T-helper 2 cell (primary cell): ENCODE data around the gene CLIP3.
"Not testable (repeated sequence)": the region's sequence is repeated elsewhere in the genome, so short reads cannot be mapped to it uniquely, and the experiment has no call there.

Experiments
- DNase-seq, 5 experiments: peaks; one replicate each; pipeline versions ENCODE4 v3.0.0 to v3.0.0-alpha.2; 2012 to 2022

The CLIP3 gene

DNA sequence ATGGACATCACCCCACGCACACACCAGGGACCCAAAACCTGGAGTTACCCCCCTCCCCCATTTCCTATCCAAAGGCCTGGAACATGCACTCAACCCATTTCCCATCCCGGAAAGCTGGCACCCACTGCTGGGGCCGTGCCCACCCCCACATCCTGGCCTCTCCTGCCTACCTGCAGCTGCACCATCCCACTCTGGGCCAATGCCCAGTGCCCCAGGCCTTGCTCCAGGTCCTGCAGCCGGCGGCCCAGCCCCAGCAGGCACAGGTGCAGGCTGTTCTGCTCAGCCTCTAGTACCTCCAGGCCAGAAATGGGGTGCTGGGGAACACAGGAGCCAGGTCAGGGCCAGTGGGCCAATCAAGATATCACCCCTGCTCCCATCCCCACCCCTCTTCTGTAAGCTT, 25.7 kb downstream of the CLIP3 start:
- DNase-seq = no peak

DNA sequence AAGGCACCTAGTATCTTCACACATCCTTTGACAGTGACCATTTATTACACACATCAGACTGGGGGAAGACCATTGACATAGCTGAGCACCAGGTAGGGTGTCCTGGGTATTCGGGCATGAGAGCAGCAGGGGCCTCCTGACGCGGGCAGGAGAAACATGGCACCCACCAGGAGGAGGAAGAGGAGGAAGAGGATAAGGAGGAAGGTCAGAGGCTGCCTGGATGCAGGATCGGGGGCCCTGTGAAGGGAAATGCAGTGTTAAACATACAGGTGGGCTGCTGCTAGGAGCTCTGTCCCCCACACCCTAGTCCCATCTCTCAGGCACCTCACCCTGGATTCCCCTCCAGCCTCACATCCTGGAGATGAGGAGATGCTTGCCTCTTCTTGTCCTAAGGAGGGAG, 29.4 kb downstream of the CLIP3 start:
- no peak for DNase-seq

DNA sequence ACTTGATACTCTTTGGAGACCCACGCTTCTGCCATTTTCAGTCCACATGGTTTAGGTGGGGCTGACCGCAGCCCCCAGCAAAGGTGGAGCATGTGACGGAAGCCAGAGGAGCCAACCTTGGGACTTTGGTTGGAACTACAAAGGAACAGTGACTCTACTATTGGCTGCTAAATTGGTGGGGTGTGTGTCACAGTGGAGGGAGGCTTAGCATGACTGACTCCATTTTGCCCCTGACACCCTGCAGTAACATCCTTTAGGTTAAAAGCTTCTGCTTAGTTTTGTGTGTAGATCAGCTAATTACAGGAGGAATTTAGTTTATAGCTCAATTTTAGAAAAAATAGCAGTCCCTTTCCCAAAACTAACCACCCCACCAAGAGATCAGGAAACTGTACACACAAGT, 31.1 kb downstream of the CLIP3 start:
- DNase-seq = no peak

DNA sequence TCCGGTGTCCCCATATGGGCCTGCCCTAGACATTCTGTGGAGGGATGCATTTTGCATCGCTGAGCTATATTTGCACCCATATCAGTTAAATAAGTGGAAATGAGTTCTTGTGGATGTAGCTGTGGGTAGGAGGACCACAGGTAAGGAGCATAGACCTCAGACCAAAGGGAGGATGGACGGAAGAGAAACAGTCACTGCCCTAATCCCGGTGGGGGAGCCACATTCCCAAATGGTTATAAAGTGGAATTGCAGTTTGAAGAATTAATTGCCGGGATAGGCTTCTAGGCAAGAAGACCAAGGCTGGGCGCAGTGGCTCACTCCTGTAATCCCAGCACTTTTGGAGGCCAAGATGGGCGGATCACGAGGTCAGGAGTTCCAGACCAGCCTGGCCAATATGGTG, 35.9 kb downstream of the CLIP3 start:
- no peak for DNase-seq

DNA sequence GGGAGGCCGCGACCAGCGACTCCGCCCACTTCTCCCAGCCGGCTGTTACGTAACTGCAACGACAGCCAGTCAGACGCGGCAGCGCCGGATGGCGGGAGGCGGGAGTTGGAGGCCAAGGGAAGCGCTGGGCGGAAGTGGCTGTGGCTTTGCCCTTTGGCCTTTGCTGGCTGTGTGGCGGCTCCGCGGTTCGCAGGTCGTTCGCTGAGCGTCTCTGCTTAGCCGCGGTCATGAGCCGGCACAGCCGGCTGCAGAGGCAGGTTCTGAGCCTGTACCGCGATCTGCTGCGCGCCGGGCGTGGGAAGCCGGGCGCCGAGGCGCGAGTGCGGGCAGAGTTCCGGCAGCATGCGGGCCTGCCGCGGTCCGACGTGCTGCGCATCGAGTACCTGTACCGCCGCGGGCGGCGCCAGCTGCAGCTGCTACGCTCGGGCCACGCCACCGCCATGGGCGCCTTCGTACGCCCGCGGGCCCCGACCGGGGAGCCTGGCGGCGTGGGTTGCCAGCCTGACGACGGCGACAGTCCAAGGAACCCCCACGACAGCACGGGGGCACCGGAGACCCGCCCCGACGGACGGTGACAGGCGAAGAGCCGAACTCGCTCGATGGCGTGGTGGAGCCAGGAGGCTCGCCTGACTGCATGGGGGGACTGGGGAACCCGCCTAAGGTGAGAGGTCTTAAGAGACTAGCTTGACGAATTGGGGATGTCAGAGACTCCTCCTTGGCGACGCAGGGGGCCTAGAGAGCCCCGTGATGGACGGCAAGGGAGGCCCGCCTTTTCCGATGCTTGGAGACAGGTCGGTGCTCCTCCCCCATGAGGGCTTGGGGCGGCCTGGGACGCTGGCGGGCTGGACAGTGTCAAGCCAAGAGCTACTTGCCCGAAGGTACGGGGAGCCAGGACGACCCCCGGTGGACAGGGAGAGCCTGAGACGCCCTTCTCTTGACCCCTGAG, 37.4 kb downstream of the CLIP3 start, which contains the start of gene SDHAF1:
TSS of gene SDHAF1 (plus strand) at position 141 of the 946 bp plus-strand sequence. CDS start at position 228, 87 bp downstream.
- DNase-seq = peak; percentile 72 to 94 (median 88)

DNA sequence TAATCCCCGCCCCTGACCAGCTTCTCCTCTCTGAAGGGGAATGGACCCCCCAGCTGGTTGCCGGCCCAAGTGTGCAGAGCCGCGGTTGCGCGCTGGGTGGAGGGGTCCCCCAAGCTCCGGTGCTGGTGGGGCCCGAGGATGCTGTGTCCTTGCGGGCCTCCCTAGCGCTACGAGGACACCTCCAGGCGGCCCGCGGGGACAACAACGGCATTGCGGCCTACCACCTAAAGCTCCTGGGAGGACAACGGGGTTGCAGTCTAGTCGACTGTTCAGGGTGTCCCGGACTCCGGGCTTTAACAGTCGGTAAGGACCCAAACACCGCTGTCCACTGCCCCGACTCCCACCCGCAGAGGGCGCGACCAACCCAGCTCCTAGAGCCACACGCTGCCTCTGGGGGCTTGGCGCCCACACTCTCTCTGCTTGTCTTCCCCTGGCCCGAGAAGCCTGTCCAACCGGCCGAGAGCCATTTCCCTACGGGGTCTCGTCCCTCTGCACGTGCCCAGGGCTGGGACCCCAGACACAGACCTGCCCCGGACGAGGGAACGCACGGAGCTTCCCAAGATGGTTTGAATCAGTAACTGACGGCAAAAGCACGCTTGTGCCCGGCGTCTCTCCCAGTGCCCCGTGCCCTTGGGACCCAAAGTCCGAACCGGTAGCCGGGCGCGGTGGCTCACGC, 38.6 kb downstream of the CLIP3 start:
- no peak for DNase-seq

DNA sequence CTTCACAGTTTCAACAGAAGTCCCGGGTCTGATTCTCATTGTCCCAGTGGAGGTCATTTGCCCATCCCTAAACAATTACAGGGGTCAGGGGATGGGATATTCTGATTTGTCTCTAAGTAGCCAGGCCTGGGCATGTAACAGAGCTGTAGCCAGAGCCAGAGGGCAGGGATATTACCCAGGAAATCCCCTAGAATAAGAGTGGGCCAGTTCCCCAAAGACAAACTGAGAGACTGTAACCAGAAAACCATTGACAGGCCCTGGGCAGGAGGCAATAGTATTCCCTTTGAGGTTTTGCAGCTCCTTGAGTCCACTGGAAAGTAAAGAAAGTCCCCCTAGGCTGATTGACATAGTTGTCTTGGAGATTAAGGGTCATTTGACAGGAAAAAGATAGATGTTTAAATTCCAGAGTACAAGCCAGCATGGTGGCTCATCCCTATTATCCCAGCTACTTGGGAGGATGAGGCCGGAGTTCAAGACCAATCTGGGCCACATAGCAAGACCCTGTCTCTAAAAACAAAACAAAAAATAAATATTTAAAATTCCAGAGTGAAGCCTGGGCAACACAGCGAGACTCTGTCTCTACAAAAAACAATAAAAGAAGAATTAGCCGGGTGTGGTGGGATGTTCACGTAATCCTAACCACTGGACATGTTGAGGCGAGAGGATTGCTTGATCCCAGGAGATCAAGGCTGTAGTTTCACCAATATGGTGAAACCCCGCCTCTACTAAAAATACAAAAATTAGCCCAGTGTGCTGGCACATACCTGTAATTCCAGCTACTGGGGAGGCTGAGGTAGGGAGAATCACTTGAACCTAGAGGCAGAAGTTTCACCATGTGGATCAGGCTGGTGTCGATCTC, 39.5 kb downstream of the CLIP3 start:
- no peak for DNase-seq

DNA sequence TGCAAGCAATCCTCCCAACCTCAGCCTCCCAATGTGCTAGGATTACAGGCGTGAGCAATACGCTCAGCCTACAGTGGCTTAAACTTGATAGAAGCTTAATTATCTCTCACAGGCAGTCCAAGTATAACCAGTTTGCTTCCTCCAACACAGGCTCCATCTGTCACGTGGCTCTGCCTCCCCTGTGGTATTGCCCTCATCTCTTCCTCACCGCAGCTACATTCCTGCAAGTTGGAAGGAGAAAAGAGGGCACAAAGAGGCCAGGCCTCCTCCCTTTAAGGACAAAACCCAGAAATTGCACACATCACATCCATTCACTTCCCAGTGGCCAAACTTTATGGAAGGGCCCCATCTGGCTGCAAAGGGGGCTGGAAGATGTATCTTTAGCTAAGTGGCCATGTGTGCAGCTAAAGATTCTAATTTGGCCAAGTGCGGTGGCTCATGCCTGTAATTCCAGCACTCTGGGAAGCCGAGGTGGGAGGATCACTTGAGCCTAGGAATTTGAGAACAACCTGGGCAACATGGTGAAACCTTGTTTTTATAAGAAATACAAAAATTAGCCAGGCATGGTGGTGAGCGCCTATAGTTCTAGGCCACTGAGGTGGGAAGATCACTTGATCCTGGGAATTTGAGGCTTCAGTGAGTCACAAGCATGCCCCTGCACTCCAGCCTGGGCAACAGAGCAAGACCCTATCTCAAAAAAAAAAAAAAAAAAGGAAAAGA, 40.8 kb downstream of the CLIP3 start:
- DNase-seq = no peak

DNA sequence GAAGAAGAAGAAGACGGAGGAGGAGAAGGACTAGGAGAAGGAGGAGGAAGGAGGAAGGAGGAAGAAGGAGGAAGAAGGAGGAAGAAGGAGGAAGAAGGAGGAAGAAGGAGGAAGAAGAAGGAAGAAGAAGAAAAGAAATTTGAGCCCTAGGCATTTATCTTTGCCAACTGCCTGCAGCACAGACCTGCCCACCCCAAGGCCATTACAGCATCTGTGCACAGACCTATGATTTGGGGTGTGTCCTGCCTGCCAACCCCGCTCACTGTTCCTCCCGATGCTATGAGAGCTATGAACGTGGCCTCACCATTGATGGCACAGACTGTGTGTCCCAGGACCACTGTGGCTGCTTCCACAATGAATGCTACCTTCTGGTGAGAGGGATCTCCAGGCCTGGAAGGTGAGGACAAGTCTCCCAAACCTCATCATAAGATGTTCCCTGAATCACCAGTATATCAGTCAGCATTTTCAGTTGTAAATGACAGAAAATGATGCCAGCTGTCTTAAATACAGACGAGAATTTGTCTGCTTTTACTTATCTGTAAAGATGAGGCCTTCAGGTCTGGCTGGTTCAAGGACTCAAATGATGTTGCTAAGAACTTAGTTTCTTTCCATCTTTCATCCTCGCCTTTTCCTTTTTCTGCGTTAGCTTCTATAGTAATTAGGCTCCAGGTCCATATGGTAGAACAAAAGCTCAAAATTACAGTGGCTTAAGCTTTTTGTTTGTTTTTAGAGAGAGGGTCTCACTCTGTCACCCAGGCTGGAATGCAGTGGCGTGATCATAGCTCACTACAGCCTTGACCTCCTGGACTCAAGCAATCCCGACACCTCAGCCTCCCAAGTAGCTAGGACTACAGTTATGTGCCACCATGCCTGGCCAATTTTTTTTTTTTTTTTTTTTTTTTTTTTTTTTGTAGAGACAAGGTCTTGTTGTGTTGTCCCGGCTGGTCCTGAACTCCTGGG, 41.6 kb downstream of the CLIP3 start:
- no peak for DNase-seq

DNA sequence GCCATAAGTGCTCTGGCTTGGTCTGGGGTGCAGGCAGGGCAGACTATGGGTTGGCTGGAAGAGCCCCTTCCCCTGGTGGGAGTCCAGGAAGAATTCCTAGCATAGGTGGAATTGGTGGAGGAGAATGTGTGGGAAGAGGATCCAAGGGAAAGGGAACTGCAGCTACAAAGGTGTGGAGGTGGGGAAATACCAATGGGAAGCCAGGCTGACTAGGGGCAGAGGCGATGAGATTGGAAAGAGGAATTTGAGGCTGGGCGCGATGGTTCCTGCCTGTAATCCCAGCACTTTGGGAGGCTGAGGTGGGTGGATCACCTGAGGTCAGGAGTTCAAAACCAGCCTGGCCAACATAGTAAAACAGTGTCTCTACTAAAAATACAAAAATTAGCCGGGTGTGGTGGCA, 42.5 kb downstream of the CLIP3 start:
- no peak for DNase-seq

DNA sequence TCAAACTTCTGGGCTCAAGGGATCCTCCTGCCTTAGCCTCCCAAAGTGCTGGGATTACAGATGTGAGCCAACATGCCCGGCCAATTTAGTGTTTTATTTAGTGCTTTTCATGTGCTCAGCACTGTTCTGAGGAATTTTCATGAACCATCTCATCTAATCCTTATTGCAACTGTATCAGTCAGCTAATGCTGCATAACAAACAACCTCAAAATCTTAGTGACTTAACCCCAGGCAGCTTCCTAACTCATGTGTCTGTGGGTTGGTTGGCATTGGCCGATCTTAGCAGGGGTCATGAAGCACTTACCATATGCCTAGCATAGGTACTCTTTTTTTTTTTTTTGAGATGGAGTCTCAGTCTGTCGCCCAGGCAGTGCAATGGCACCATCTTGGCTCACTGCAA, 43.8 kb downstream of the CLIP3 start:
- no peak for DNase-seq

DNA sequence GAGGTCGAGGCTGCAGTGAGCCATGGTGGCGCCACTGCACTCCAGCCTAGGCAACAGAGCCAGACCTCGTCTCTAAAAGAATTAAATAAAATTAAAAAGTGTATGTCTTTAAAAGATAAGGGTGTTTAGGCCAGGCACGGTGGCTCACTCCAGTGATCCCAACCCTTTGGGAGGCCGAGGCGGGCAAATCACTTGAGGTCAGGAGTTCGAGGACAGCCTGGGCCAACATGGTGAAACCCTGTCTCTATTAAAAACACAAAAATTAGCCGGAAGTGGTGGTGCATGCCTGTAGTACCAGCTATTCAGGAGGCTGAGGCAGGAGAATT, 45.1 kb downstream of the CLIP3 start:
- DNase-seq = no peak

DNA sequence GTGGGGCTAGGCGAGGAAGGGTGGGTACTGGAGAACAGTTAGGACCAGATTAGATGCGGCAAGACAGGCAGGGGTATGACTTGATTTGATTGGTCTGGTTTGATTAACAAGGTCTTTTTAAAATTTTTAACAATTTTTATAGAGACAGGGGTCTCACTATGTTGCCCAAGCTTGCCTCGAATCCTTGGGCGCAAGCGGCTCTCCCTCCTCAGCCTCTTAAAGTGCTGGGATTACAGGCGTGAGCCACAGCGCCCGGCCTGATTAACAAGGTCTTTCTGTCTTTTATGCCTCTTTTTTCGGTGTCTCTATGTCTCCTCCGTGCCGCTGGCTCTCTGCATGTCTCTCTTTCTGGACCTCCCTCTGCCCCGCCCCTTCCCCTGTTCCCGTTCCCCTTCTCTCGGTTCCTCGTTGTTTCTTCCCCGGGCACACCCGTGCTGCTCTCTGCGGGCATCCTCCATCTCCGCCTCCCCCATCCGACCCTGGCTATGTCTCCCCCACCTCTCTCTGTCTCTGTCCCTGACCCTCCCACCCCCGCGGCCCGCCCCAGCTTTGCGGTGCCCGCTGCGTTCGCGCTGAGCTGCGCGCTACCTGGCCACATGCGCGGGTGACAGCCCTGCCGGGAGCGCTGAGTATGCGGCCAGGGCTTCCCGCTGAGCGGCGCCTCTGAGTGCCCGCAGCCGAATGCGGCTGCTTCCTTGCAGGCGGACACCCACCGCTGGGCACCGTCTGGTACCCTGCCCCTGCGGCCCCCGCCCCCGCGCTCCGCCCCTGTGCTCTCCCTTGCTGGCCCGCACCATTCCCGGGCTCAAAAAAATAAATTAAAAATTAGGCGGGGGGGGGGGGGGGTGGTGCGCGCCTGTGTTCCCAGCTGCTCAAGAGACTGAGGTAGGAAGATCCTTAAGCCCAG, 45.8 kb downstream of the CLIP3 start:
- no peak for DNase-seq

DNA sequence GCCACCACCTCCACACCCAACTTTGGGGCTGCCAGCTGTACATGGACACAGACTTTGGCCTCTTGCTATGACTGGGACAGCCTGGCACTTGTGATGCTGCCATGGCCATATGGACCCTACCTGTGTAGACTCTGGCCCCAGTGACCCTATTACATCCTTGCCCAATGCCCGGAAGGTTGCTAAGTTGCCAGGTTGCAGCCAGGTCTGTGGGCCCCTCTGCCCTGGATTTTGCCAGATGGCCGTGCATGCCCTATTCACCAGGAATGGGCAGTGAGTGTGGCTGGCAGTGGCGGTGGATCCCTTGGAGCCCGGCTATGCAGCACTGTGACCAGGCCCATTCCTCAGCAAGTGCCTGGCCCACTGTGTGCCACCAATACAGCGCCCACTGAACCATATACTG, 46.6 kb downstream of the CLIP3 start:
- no peak for DNase-seq

DNA sequence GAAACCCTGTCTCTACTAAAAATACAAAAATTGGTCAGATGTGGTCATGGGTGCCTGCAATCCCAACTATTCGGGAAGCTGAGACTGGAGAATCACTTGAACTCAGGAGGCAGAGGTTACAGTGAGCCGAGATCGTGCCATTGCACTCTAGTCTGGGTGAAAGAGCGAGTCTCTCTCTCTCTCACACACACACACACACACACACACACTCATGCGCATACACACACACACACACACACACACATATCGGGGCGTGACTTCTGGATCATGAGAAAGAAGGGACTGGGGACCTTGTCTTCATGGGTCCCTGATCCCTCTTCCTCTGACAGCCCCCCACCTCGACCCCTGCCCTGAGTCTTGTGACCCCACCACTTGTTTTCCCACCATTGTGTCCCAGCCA, 49.5 kb downstream of the CLIP3 start:
- DNase-seq = no peak

DNA sequence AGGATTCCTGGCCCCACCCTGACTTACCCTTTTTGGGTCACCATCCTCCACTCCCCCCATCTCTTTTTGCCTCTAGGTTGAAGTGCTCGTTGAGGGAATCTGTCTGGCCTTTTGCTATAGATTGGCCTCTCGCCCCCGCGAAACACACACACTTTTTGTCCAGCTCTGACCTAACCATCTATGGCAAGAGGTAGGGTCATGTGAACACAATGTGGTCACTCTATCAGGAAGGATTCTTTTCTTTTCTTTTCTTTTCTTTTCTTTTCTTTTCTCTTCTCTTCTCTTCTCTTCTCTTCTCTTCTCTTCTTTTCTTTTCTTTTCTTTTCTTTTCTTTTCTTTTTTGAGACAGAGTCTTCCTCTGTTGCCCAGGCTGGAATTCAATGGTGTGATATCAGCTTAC, 51.7 kb downstream of the CLIP3 start:
- not testable (repeated sequence) for DNase-seq

DNA sequence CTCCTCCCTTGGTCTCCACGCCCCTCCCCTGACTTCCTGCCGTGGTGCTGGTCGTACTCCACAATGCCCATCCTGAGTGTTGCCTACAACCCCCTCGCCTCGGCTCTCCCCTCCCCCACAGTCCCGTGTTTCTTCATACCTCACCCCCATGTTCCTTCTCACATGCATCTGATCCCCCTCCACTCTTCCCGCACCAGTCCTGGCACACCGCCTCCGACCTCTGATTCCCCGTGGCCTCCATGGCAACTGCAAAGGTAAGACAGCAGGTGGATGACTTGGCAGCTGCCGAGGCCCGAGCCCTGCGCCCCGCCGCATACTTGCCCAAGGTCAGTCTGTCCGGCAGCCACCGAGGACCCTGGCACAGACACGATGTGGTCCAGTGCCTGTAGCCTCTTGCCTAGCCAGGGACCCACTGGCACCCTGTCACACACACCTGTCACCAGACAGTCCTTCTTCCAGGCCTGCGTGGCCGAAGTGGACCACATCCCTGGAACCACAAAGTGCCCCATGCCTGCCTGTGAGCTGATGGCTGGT, 53.8 kb downstream of the CLIP3 start:
- no peak for DNase-seq

DNA sequence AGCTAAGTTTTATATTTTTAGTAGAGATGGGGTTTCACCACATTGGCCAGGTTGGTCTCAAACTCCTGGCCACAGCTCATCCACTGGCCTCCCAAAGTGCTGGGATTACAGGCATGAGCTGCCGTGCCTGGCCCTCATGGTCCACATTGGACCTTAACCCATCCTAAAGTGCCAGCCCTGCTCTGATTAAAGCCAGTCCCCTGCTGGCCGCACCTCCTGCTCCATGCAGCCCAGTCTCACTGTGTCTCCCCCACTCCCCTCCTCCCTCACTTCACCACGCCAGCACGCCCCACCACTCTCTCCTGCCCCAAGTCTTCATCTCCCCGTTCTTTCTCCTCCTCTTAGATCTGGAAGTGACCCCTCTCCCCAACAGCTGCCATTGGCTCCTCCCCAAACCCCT, 54.4 kb downstream of the CLIP3 start:
- DNase-seq = no peak

DNA sequence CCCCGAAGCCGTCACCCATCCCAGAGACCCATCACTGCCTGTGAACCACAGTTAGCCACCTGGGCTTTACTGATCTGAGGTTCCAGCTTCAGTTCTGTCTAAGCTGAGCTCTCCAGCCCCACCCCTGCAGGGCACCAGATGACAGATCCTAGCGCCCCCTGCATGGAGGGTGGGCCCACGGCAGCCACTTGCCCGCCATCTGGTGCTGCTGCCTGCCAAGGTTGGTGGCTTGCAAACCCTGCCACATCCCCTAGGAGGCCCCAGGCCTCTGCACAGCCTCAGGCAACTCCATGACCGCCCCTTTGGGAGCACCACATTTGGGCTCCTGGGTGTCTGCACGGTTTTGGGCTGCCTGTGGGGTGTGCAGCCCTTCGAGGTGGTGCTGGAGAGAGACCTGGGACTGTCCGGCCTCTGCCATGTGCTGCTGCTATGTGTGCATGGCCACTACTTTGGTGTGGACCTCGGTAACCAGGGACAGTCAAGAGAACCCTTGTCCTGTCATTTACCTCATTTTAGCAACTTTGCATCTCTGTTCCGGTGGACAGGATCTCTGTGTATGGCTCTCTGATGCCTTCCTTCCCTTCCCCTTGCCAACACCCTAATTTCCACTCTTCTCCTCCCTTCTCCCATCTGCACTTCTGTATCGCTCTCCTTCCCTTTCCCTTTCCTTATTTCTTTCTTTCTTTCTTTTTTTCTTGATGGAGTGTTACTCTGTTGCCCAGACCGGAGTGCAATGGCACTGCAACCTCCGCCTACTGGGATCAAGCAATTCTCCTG, 55.0 kb downstream of the CLIP3 start:
- DNase-seq = peak in 1 of 5 experiments; percentile 60
